ENCODE measurements around the gene PPP4R4. TPM values are rescaled to one million over a fixed set of nuclear protein-coding genes. Genes with fewer than 3 reads are reported as not detected.

The PPP4R4 gene
- total and polyA plus RNA-seq, 8 donors, result 0.19 to 1.3 (median 0.66) TPM

DNA sequence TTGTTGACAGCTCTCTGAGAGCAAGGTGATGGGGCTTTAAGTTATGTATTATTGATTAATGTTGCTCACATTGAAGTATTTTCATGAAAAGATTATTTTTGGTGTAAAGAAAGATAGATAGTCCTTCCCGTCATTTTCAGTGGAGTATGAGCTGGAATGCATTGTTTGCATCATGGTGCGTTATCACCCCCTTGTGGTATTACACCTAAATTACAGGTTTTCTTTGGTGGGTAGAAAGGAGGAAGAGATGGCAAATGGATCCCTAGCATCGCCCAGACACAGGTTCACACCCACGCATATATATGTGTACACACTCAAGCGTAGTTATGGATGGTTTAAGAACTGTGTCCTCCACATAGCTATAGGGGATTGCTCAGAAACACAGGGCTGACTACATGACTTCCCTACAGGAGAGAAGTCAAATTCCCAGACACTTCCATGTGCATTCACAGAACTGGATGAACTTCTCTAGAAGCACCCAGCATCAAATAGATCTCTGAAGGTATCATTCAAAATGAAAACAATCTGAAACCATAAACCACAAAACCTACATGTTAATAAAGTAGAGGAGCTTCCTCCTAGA lies 133.4 kb downstream of the PPP4R4 start:
- intact Hi-C loops (cut with DNase I), result no loop called here
- H3K36me3 ChIP-seq, result no peaks in the 10 kb centered on the region
- ATAC-seq (no peak), FAIRE-seq (no peak), DNase-seq (no peak)
- H3K9me3 ChIP-seq, result no peaks in the 10 kb centered on the region
- whole genome bisulfite sequencing, 2 donors, result 72% methylated on average over 5 of the region's 5 CpGs
- H3K27ac ChIP-seq, result no peak overlapping the region
- H3K27me3 ChIP-seq, result no peaks in the 10 kb centered on the region
- no peaks in the 10 kb centered on the region for H3K4me1 ChIP-seq
- TF ChIP-seq, protein P1, sequence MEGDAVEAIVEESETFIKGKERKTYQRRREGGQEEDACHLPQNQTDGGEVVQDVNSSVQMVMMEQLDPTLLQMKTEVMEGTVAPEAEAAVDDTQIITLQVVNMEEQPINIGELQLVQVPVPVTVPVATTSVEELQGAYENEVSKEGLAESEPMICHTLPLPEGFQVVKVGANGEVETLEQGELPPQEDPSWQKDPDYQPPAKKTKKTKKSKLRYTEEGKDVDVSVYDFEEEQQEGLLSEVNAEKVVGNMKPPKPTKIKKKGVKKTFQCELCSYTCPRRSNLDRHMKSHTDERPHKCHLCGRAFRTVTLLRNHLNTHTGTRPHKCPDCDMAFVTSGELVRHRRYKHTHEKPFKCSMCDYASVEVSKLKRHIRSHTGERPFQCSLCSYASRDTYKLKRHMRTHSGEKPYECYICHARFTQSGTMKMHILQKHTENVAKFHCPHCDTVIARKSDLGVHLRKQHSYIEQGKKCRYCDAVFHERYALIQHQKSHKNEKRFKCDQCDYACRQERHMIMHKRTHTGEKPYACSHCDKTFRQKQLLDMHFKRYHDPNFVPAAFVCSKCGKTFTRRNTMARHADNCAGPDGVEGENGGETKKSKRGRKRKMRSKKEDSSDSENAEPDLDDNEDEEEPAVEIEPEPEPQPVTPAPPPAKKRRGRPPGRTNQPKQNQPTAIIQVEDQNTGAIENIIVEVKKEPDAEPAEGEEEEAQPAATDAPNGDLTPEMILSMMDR (IDR thresholded peaks at IDR 0.05), result no peak
- no peak overlapping the region for H3K4me3 ChIP-seq

GRCh38 chr14:94309721-94310120 lies 135.6 kb downstream of the PPP4R4 start:
- TF ChIP-seq, protein P1 (IDR thresholded peaks at IDR 0.05), result no peak
- no peaks in the 10 kb centered on the region for H3K27me3 ChIP-seq
- WGBS, 2 donors, result 72 to 78% methylated on average over 10 of the region's 10 CpGs
- no peak overlapping the region for H3K27ac ChIP-seq
- no peak for ATAC-seq
- no peak for DNase-seq
- no peaks in the 10 kb centered on the region for H3K4me1 ChIP-seq
- no peak overlapping the region for H3K4me3 ChIP-seq
- no peaks in the 10 kb centered on the region for H3K9me3 ChIP-seq
- no peaks in the 10 kb centered on the region for H3K36me3 ChIP-seq
- intact Hi-C loops (cut with DNase I), result no loop called here
- no peak for FAIRE-seq

DNA sequence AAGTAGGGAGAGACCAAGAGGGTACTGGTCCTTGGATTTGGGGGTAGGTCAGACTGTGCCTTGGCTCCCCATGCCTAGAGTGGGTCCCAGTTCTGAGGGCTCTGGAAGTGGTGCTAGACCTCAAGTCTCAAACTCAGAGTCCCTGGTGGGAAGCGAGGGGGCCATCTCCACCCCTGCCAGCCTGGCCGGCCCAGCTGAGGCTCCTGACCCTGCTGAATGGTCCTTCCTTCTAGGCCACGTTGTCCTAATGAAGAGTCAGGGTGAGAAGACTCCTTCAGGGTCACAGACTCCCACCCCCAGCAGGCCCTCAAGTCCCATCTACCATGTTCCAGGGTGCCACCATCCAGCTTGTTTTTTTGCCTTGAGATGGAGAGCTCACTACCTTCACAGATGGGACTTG lies 136.1 kb downstream of the PPP4R4 start:
- no peaks in the 10 kb centered on the region for H3K4me1 ChIP-seq
- no peak for FAIRE-seq
- H3K9me3 ChIP-seq, result no peaks in the 10 kb centered on the region
- H3K27me3 ChIP-seq, result no peaks in the 10 kb centered on the region
- WGBS, 2 donors, result 77% methylated on average over 3 of the region's 3 CpGs
- H3K36me3 ChIP-seq, result no peaks in the 10 kb centered on the region
- intact Hi-C loops (cut with DNase I), result no loop called here
- no peak overlapping the region for H3K27ac ChIP-seq
- no peak for ATAC-seq
- no peak overlapping the region for H3K4me3 ChIP-seq
- DNase-seq, result no peak
- TF ChIP-seq, protein P1 (IDR thresholded peaks at IDR 0.05), result no peak

GRCh38 chr14:94312481-94313246 lies 138.5 kb downstream of the PPP4R4 start:
- DNase-seq (no peak), FAIRE-seq (no peak), ATAC-seq (no peak)
- Histone ChIP-seq H3K27me3 (no peaks in the 10 kb centered on the region), H3K4me3 (no peak overlapping the region), H3K36me3 (no peaks in the 10 kb centered on the region), H3K9me3 (no peaks in the 10 kb centered on the region), H3K4me1 (no peaks in the 10 kb centered on the region), H3K27ac (no peak overlapping the region)
- intact Hi-C loops (cut with DNase I), result no loop called here
- WGBS, 2 donors, result 67 to 72% methylated on average over 6 of the region's 6 CpGs
- TF ChIP-seq, protein P1 (IDR thresholded peaks at IDR 0.05), result no peak

Data from pancreas (tissue), 10 donors.